HG03469 (cell line): Measurements from ENCODE around the gene CDCA8.
"Not testable (repeated sequence)": the region's sequence is repeated elsewhere in the genome, so short reads cannot be mapped to it uniquely, and the experiment has no call there.

ENCODE experiments used
- ATAC-seq: cut with Tn5 transposase; IDR thresholded peaks from one replicate; pipeline ENCODE4 v1.9.1; 2021; ENCODE audit warnings: mild to moderate bottlenecking, moderate library complexity, moderate number of reproducible peaks; ENCODE audit not compliant: unreplicated experiment

The CDCA8 gene

DNA sequence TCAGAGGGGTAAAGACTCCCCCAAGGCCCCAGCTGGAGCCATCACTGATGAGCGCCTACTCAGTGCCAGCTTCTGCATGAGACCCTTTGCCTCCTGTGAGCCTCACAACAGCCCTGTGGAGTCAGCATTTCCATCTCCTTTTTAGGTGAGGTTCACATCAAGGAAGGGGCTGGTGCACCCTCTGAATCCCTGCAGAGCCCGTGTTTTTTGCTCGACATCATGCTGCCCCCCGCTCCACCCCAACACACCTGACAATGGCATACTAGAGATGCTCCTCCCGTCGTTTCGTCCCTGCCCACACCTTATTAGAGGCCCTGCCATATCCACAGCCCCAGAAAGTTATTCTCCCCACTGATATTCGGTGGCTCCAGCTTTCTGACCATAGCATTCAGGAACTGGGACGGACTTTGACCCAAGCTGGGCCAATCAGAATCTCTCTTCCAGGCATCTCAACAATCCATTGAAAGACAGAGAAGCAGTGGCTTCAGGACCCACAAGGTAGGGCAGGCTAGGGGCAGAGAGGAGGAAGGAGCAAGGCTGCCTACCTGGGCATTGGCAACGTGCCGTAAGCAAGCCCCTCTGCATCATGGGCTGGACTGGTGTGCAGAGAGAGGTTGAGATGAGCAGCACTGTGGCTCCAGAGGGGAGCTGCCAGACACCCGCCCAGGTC, 39.9 kb downstream of the CDCA8 start:
- ATAC-seq: no peak

- ATAC-seq: no peak
Measured at GRCh38 chr1:37734629-37735591, 42.6 kb downstream of the CDCA8 start.

DNA sequence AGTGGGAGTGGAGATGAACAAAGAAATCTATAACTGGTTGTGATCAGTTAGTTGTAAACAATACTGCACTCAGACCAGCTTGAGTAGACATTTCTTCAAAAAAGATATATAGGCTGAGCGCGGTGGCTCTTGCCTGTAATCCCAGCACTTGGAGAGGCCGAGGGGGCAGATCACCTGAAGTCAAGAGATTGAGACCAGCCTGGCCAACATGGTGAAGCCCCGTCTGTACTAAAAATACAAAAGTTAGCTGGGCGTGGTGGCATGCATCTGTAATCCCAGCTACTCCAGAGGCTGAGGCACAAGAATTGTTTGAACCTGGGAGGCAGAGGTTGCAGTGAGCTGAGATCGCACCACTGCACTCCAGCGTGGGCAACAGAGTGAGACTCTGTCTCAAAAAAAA, 45.7 kb downstream of the CDCA8 start:
- ATAC-seq: not testable (repeated sequence)

DNA sequence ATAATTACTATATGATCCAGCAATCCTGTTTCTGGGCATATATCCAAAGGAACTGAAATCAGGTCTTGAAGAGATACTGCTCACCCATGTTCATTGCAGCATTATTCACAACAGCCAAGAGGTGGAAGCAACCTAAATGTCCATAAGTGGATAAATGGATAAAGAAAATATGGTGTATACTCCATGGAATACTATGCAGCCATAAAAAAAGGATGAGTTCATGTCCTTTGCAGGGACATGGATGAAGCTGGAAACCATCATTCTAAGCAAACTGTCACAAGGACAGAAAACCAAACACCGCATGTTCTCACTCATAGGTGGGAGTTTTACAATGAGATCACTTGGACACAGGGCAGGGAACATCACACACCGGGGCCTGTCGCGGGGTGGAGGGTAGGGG, 46.3 kb downstream of the CDCA8 start:
- ATAC-seq: not testable (repeated sequence)

GRCh38 chr1:37739222-37739621, 46.9 kb downstream of the CDCA8 start:
- no peak for ATAC-seq

DNA sequence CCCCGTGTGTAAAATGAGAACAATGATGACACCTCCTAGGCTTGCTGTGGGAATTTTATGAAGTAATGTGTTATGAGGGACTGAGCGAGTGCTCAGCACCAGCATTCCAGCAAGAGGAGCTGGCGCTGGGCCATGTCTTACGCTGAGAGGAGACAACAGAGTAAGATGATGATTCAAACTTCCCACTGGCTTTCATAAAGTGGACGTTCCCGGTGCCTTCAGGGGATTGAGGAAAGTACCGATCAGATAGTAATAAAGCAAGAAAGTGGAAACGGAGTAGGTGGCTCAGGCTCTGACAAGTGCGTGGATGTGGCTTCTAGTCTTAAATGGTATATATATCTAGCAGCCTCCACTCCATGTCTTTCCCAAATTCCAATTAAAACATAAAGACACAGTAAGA, 48.8 kb downstream of the CDCA8 start:
- no peak for ATAC-seq

- ATAC-seq: no peak
Measured at GRCh38 chr1:37741662-37742061, 49.3 kb downstream of the CDCA8 start.

GRCh38 chr1:37746806-37747205, 54.5 kb downstream of the CDCA8 start:
- ATAC-seq: no peak

- no peak for ATAC-seq
Measured at GRCh38 chr1:37748565-37748964, 56.2 kb downstream of the CDCA8 start.

DNA sequence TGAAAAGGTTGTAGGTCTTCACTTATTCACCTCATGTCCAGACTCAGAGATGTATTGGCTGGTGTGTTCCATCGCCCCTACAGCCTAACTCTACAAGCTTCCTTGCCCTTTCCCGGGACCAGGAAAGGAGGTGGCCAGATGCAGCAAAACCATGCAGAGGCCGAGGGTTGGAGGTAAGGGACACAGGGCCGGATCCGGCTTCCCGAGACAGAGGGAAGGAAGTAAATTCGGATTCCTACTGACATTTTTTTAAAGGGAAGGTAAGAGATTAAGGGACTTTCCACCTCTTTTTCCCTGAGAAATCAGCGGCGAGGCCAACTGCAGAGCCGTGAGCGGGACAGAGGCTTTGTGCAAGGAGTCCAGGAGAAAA, 59.9 kb downstream of the CDCA8 start:
- no peak for ATAC-seq

DNA sequence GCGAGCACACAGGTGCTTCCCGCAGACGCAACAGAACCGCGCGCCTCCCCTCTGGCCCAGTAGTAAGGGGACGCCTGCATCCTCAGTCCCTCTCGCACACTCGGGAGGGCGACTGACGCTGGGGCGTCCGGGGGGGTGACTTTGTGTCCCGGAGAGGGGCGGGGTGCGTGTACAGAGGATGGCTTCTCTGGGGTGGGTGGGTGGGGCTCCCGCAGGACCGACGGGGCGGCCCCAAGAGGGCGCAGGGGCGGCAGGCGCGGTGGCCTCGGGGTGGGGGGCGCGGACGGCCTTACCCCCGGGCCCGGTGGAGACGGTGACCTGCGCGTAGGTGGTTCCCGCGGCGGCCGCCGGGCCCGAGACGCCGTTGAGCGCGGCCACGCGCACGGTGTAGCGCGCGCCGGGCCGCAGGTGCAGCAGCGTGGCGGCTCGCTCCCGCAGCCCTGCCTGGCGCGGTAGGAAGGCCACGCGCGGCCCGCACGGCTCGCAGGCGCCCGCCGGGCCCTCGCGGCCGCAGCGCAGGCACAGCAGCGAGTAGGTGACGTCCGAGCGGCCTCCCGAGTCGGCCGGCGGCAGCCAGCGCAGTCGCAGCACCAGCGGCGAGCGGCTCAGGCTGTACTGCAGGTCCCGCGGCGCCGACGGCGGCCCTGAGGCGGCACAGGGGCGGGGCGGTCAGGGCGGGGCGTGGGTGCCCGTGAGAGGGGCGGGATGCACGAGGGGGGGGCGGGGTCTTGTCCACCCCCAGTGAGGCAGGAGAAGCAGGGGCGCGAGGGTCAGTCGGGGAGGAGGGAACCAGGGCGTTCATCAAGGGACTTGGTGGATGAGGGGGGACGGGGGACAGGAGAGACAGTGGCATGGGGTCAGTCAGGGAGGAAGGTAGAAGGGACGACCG, 60.5 kb downstream of the CDCA8 start:
- ATAC-seq: no peak

DNA sequence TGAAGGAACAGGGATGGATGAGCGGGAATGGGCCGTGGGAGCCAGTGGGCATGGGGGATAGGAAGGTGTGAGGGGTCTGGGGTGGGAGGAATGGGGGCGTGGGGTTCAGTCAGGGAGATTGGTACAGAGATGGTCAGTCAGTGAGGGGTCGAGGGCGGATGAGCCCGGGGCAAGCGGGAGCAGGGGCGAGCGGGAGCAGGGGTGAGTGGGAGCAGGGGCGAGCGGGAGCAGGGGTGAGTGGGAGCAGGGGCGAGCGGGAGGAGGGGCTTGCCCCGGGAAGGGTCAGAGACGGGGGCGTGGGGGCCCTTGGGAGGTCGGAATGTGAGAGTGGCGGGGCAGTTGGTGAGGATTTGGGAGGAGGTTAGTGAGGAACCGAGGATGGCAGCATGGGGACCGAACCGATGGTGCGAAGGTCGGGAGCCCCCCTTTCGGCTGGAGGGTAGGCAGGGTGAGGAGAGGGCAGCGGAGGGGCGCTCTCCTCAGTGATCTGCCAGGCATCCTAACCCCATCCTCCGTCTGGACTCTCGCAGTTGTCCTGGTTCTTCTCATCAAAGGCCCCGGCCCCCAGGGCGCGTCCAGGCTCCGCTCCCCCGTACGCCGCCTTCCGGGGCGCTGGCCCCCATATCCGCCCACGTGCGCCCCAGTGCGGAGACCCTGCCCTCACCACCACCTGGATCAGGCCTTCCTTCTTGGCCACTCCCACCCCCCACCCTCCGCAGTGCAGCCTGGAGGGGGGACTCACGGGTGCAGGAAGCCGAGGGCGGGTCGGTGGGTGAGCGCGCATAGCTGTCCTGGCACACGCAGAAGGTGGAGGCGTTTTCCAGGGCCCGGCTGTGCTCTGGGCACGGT, 61.4 kb downstream of the CDCA8 start:
- no peak for ATAC-seq

- no peak for ATAC-seq
Measured at GRCh38 chr1:37755290-37755689, 63.0 kb downstream of the CDCA8 start.

- ATAC-seq: no peak
Measured at GRCh38 chr1:37755951-37756560, 63.7 kb downstream of the CDCA8 start.
